ENCODE measurements around the gene ADAM10.

DNA sequence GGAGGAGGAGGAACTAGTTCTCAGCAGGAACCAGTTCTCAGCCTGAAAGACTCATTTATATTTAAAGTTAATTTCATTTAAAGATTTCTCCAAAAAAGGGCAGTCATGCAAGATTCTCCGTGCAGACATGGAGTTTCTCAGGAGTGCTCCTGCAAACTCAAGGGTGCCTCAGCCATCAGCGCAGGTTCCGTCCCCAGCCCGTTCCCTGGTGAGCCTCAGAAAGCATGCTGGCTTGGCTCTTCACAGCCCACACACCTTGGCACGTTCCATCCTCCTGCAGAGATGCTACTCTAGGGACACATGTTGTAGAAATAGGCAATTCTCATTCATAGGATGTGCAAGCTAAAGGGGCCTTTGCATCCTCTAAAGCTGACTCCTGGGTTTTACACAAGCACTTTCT is 194.7 kb downstream of the ADAM10 start:
- TF ChIP-seq, protein P1, sequence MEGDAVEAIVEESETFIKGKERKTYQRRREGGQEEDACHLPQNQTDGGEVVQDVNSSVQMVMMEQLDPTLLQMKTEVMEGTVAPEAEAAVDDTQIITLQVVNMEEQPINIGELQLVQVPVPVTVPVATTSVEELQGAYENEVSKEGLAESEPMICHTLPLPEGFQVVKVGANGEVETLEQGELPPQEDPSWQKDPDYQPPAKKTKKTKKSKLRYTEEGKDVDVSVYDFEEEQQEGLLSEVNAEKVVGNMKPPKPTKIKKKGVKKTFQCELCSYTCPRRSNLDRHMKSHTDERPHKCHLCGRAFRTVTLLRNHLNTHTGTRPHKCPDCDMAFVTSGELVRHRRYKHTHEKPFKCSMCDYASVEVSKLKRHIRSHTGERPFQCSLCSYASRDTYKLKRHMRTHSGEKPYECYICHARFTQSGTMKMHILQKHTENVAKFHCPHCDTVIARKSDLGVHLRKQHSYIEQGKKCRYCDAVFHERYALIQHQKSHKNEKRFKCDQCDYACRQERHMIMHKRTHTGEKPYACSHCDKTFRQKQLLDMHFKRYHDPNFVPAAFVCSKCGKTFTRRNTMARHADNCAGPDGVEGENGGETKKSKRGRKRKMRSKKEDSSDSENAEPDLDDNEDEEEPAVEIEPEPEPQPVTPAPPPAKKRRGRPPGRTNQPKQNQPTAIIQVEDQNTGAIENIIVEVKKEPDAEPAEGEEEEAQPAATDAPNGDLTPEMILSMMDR (conservative IDR thresholded peaks at IDR 0.05): no peak
- no peak for TF ChIP-seq EZH2 (IDR thresholded peaks at IDR 0.05; ENCODE audit: low read depth)

Measured in PC-9 (cell line).